HEK293T (cell line): ENCODE data around the gene DIP2A.

Experiments
- CTCF ChIA-PET: fragments of 350-600 bp; formaldehyde crosslinking; extraction: SDS; loops from one replicate; lab custom pipeline; 2021; ENCODE audit warnings: antibody characterized with exemption, inconsistent platforms; lab: Yijun Ruan, JAX
- POLR2A ChIA-PET: fragments of 350-600 bp; formaldehyde crosslinking; extraction: SDS; loops from one replicate; lab custom pipeline; 2020; ENCODE audit warnings: antibody characterized with exemption, inconsistent platforms; lab: Yijun Ruan, JAX
- DNase-seq: peaks from one replicate; pipeline ENCODE4 v3.0.0; 2012; ENCODE audit warnings: mixed read lengths; ENCODE audit errors: extremely low spot score
- ARNT ChIP-seq: fragments of 450-650 bp; IDR thresholded peaks from 2 replicates; pipeline ENCODE4 v1.6.1; 2017; ENCODE audit warnings: mild to moderate bottlenecking
- BHLHE40 ChIP-seq: fragments of 450-650 bp; IDR thresholded peaks from 2 replicates; pipeline ENCODE4 v1.6.1; 2016; ENCODE audit warnings: mild to moderate bottlenecking, moderate library complexity, borderline replicate concordance
- CTBP1 ChIP-seq: fragments of 450-650 bp; IDR thresholded peaks from 2 replicates; pipeline ENCODE4 v1.6.1; 2016; ENCODE audit warnings: borderline replicate concordance
- ELF4 ChIP-seq: fragments of 450-650 bp; IDR thresholded peaks from 2 replicates; pipeline ENCODE4 v1.6.1; 2017; ENCODE audit warnings: antibody characterized with exemption
- FOXA1 ChIP-seq: fragments of 450-650 bp; IDR thresholded peaks from 2 replicates; pipeline ENCODE4 v1.6.1; 2016; ENCODE audit warnings: mild to moderate bottlenecking
- FOXK2 ChIP-seq: fragments of 450-650 bp; IDR thresholded peaks from 2 replicates; pipeline ENCODE4 v1.6.1; 2016; ENCODE audit warnings: mild to moderate bottlenecking
- FOXM1 ChIP-seq: fragments of 450-650 bp; IDR thresholded peaks from 2 replicates; pipeline ENCODE4 v1.6.1; 2017; ENCODE audit warnings: mild to moderate bottlenecking, borderline replicate concordance
- HDGF ChIP-seq: fragments of 450-650 bp; IDR thresholded peaks from 2 replicates; pipeline ENCODE4 v1.6.1; 2017; ENCODE audit warnings: antibody characterized with exemption, borderline replicate concordance
- L3MBTL2 ChIP-seq: fragments of 450-650 bp; conservative IDR thresholded peaks from 2 replicates; pipeline ENCODE4 v1.6.1; 2016; ENCODE audit warnings: mild to moderate bottlenecking
- LEF1 ChIP-seq: fragments of 450-650 bp; IDR thresholded peaks from 2 replicates; pipeline ENCODE4 v1.6.1; 2017; ENCODE audit warnings: mild to moderate bottlenecking, borderline replicate concordance
- NFRKB ChIP-seq: fragments of 450-650 bp; IDR thresholded peaks from 2 replicates; pipeline ENCODE4 v1.6.1; 2016; ENCODE audit warnings: mild to moderate bottlenecking, moderate library complexity
- PKNOX1 ChIP-seq: fragments of 450-650 bp; IDR thresholded peaks from 2 replicates; pipeline ENCODE4 v1.6.1; 2016
- SP1 ChIP-seq: fragments of 450-650 bp; IDR thresholded peaks from 2 replicates; pipeline ENCODE4 v1.6.1; 2017
- SUZ12 ChIP-seq: fragments of 450-650 bp; IDR thresholded peaks from 2 replicates; pipeline ENCODE4 v1.6.1; 2016; ENCODE audit warnings: mild to moderate bottlenecking
- TARDBP ChIP-seq: fragments of 450-650 bp; IDR thresholded peaks from 2 replicates; pipeline ENCODE4 v1.6.1; 2016
- ZNF384 ChIP-seq: fragments of 450-650 bp; IDR thresholded peaks from 2 replicates; pipeline ENCODE4 v1.6.1; 2016

The DIP2A gene

DNA sequence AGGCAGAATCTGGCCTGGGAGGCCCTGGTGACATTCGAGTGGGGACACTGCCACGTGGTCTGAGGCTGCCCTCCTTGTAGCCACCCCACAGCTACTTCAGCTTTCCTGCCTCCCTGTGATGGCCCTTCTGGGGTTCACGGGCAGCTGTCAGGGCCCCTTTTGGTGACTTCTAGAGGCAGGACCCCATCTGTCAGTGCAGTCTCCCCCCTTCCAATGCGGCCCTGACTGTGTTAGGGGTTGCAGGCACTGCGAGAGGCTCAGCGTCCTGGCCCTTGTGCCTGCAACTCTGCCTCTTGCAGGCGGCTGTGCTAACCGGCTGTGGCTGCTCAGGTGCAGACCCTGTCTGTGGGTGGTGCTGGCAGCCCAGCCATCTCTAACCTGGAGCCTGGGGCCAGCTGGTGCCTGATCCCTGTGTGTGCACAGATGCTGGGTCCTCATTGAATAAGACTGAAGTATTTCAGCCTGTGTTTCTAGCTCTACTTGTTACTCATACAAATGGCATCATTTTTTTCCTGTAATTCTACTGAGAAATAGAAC, 84.0 kb downstream of the DIP2A start:
- ChIA-PET CTCF (no interaction called here), POLR2A (no interaction called here)
- TF ChIP-seq SUZ12 (no peak), BHLHE40 (no peak), HDGF (no peak), PKNOX1 (no peak)
- no peak for DNase-seq

DNA sequence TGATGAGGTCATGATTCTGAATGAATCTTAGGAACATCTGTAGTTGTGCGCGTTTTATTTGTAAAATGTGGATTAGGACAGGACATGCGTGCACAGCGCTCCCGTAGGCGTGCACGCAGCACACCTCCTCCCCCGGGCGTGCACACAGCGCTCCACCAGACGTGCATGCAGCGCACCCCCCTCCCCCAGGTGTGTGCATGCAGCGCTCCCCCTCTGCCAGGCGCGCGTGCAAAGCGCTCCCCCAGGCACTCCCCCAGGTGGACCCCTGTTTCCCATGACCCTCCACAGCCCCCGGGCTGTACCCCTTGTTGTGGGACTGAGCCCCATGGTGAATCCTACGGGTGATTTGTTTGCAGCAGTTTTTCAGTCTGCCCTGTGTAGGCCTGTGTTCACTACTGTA, 84.6 kb downstream of the DIP2A start:
- TF ChIP-seq LEF1 (no peak), PKNOX1 (no peak), ARNT (no peak), BHLHE40 (no peak), FOXK2 (no peak)
- ChIA-PET POLR2A (no interaction called here), CTCF (no interaction called here)
- DNase-seq: no peak

DNA sequence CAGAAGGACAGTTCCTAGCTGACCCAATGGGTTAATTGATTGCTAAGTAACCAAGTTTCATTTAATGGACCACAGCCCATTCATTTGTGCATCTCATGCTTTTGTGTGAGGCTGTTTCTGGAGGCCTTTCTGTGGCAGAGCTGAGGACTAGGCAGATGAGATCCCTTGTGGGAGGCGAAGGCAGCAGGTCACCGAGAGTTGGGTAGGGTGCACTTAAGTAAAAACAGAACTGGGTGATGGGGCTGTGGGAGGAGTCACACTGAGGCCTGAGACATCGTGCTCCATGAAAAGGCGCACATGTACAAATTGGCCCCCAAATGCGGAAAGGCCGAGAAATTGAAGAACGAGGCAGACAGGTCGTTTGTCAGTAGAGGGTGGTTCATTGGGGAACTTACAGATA, 85.3 kb downstream of the DIP2A start:
- POLR2A ChIA-PET: no interaction called here
- CTCF ChIA-PET: no interaction called here
- DNase-seq: no peak
- TF ChIP-seq FOXK2: no peak
- TF ChIP-seq TARDBP: no peak
- no peak for TF ChIP-seq NFRKB
- no peak for TF ChIP-seq SUZ12
- TF ChIP-seq CTBP1: no peak
- no peak for TF ChIP-seq PKNOX1
- no peak for TF ChIP-seq ARNT
- TF ChIP-seq LEF1: no peak
- no peak for TF ChIP-seq BHLHE40

DNA sequence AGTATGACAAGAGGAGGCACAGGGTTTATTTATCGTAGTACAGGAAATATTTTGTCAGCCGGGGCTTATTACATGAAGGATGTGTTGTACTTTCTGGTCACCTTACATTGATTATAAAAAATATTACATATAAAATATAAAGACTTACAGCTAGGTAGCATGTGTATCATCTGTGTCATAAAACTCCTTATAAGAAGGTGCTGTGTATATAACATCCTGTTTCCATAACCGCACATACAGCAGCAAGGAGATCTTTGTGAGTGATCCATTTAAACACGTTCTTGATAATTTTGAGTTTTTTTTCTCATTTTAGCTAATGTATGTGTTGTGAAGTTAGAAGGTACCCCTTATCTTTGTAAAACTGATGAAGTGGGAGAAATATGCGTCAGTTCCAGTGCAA, 86.1 kb downstream of the DIP2A start:
- DNase-seq: no peak
- no peak for TF ChIP-seq NFRKB
- TF ChIP-seq PKNOX1: no peak
- TF ChIP-seq CTBP1: no peak
- no peak for TF ChIP-seq FOXA1
- TF ChIP-seq ZNF384: no peak
- no peak for TF ChIP-seq FOXK2
- TF ChIP-seq SP1: no peak
- no peak for TF ChIP-seq FOXM1
- no peak for TF ChIP-seq ELF4
- no peak for TF ChIP-seq BHLHE40
- TF ChIP-seq SUZ12: no peak
- TF ChIP-seq TARDBP: no peak
- no peak for TF ChIP-seq HDGF
- TF ChIP-seq LEF1: no peak
- TF ChIP-seq ARNT: no peak
- TF ChIP-seq L3MBTL2: no peak
- CTCF ChIA-PET: no interaction called here
- POLR2A ChIA-PET: no interaction called here

DNA sequence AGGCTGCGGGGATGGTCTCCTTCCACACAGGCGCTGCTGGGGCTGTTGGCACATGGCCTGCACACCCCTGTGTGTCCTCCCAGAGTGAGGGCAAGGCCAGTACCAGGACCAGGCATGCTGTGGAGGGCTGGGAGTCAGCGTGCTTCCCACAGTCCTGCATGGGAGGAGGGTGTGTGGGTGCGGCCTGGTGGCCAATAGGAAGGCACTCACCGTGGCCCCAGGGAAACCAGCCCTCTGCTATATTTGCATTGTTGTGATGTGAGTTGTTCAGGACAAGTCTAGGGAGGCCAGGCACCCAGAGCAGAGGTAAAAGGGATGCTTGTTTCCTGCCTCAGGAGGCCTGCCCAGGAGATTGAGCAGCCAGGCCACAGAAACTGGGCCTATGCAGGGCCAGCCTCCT, 86.7 kb downstream of the DIP2A start:
- TF ChIP-seq ARNT: no peak
- TF ChIP-seq SP1: no peak
- no peak for TF ChIP-seq L3MBTL2
- no peak for TF ChIP-seq ELF4
- TF ChIP-seq ZNF384: no peak
- TF ChIP-seq FOXM1: no peak
- no peak for TF ChIP-seq NFRKB
- no peak for TF ChIP-seq LEF1
- no peak for TF ChIP-seq HDGF
- TF ChIP-seq FOXK2: no peak
- TF ChIP-seq TARDBP: no peak
- no peak for TF ChIP-seq CTBP1
- TF ChIP-seq PKNOX1: no peak
- TF ChIP-seq BHLHE40: no peak
- no peak for TF ChIP-seq SUZ12
- TF ChIP-seq FOXA1: no peak
- POLR2A ChIA-PET: no interaction called here
- no peak for DNase-seq

DNA sequence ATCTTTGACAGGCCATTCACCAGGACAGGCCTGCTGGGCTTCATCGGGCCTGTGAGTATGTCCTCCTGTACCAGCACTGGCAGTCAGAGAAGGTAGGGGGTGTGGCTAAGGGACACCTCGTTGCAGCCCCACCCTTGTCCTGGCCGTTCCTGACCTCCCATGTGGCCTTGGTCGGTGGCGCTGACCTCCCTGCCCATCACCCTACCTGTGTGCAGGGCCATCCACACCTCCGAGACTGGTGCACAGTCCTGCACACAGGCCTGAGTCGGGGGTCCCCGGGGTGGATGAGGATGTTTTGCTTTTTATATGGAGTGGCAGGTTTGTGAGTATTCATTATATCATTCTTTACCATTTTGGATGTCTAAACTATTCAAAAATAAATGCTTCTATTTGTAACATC, 87.2 kb downstream of the DIP2A start:
- POLR2A ChIA-PET: no interaction called here

More for the DNA sequence above, 86.7 kb downstream of the DIP2A start:
- CTCF ChIA-PET: no interaction called here

More for the DNA sequence above, 87.2 kb downstream of the DIP2A start:
- DNase-seq: no peak
- CTCF ChIA-PET: no interaction called here
- TF ChIP-seq FOXA1 (no peak), NFRKB (no peak), TARDBP (no peak), FOXM1 (no peak), ZNF384 (no peak), SP1 (no peak), CTBP1 (no peak), FOXK2 (no peak), PKNOX1 (no peak), L3MBTL2 (no peak), LEF1 (no peak), BHLHE40 (no peak), ARNT (no peak), SUZ12 (no peak)
